ENCODE results near the gene JAZF1.

Gene JAZF1

GRCh38 chr7:28224675-28225074 is 44.1 kb upstream of the JAZF1 start:
- intact Hi-C loops (cut with DNase I; ENCODE audit: low total_unique reads), result no loop called here
- TF ChIP-seq CTCF (IDR thresholded peaks at IDR 0.05), result no peak
- Histone ChIP-seq H3K27me3 (no peaks in the 10 kb centered on the region), H3K36me3 (no peaks in the 10 kb centered on the region), H3K4me3 (no peak overlapping the region), H3K4me1 (no peaks in the 10 kb centered on the region), H3K27ac (no peak overlapping the region), H3K9me3 (no peaks in the 10 kb centered on the region)
- DNase-seq, result no peak

- no peaks in the 10 kb centered on the region for H3K36me3 ChIP-seq
- intact Hi-C loops (cut with DNase I; ENCODE audit: low total_unique reads), result no loop called here
- no peak for DNase-seq
These were observed 43.6 kb upstream of the JAZF1 start for GRCh38 chr7:28224172-28224571.

GRCh38 chr7:28222636-28223035 is 42.0 kb upstream of the JAZF1 start:
- intact Hi-C loops (cut with DNase I; ENCODE audit: low total_unique reads), result no loop called here

More at GRCh38 chr7:28224172-28224571, 43.6 kb upstream of the JAZF1 start:
- Histone ChIP-seq H3K9me3 (no peaks in the 10 kb centered on the region), H3K4me3 (no peak overlapping the region), H3K27ac (no peak overlapping the region), H3K4me1 (no peaks in the 10 kb centered on the region), H3K27me3 (no peaks in the 10 kb centered on the region)
- TF ChIP-seq CTCF (IDR thresholded peaks at IDR 0.05), result no peak

GRCh38 chr7:28219793-28220192 is 39.2 kb upstream of the JAZF1 start:
- no peaks in the 10 kb centered on the region for H3K27me3 ChIP-seq
- H3K4me1 ChIP-seq, result peaks cover 0 to 6% (median 0%) of the 10 kb centered on the region in 4 donors
- no peak overlapping the region for H3K4me3 ChIP-seq
- no peaks in the 10 kb centered on the region for H3K9me3 ChIP-seq
- no peak for TF ChIP-seq CTCF (IDR thresholded peaks at IDR 0.05)
- intact Hi-C loops (cut with DNase I; ENCODE audit: low total_unique reads), result no loop called here
- no peak overlapping the region for H3K27ac ChIP-seq
- no peaks in the 10 kb centered on the region for H3K36me3 ChIP-seq
- no peak for DNase-seq

More at GRCh38 chr7:28222636-28223035, 42.0 kb upstream of the JAZF1 start:
- no peaks in the 10 kb centered on the region for H3K9me3 ChIP-seq
- no peak overlapping the region for H3K27ac ChIP-seq
- no peak for DNase-seq
- H3K36me3 ChIP-seq, result no peaks in the 10 kb centered on the region
- TF ChIP-seq CTCF (IDR thresholded peaks at IDR 0.05), result no peak
- no peak overlapping the region for H3K4me3 ChIP-seq
- no peaks in the 10 kb centered on the region for H3K27me3 ChIP-seq
- no peaks in the 10 kb centered on the region for H3K4me1 ChIP-seq

- Histone ChIP-seq H3K4me1 (peaks cover 0 to 6% (median 0%) of the 10 kb centered on the region in 4 donors), H3K27ac (no peak overlapping the region), H3K36me3 (no peaks in the 10 kb centered on the region), H3K4me3 (no peak overlapping the region), H3K27me3 (no peaks in the 10 kb centered on the region), H3K9me3 (no peaks in the 10 kb centered on the region)
- no peak for DNase-seq
- intact Hi-C loops (cut with DNase I; ENCODE audit: low total_unique reads), result no loop called here
- no peak for TF ChIP-seq CTCF (IDR thresholded peaks at IDR 0.05)
These were observed 36.5 kb upstream of the JAZF1 start for GRCh38 chr7:28217143-28217542.

GRCh38 chr7:28211006-28211405 is 30.4 kb upstream of the JAZF1 start:
- Histone ChIP-seq H3K36me3 (no peaks in the 10 kb centered on the region), H3K9me3 (no peaks in the 10 kb centered on the region), H3K4me1 (no peaks in the 10 kb centered on the region), H3K27ac (no peak overlapping the region), H3K4me3 (no peak overlapping the region), H3K27me3 (no peaks in the 10 kb centered on the region)
- intact Hi-C loops (cut with DNase I; ENCODE audit: low total_unique reads), result no loop called here
- DNase-seq, result no peak
- no peak for TF ChIP-seq CTCF (IDR thresholded peaks at IDR 0.05)

Data from tibial artery (tissue), 4 donors.